Ovary (tissue), 9 donors: Measurements from ENCODE around the gene THSD4. TPM values are rescaled to one million over a fixed set of nuclear protein-coding genes. Genes with fewer than 3 reads are reported as not detected.

Source experiments
- DNase-seq, 5 donors: peaks; one replicate each; pipeline ENCODE4 v3.0.0-alpha.2; 2019 to 2020
- H3K27ac ChIP-seq, 2 donors: fragments of 200-600 bp; one replicate each; pipeline versions ENCODE4 v1.5.1 to v1.8.0; 2019 to 2022
- H3K27me3 ChIP-seq: fragments of 200-600 bp; one replicate; pipeline ENCODE4 v1.8.0; 2022
- H3K36me3 ChIP-seq: fragments of 200-600 bp; sonication (generic); one replicate; pipeline ENCODE4 v1.5.1; 2019
- H3K4me1 ChIP-seq: one replicate; pipeline ENCODE4 v1.8.1; 2013; ENCODE audit warnings: mild to moderate bottlenecking, moderate library complexity; ENCODE audit not compliant: insufficient read depth
- H3K4me3 ChIP-seq: fragments of 200-600 bp; sonication (generic); one replicate; pipeline ENCODE4 v1.5.1; 2017
- H3K9me3 ChIP-seq, 2 donors: fragments of 200-600 bp in 1 of 2; sonication (generic) in 1 of 2; one replicate each; pipeline versions ENCODE4 v1.5.1 to v1.8.1; 2013 to 2019; ENCODE audit warnings: mild to moderate bottlenecking in 1 of 2, moderate library complexity in 1 of 2
- CTCF ChIP-seq, 3 donors: fragments of 450-650 bp in 2 of 3; fragments of 200-600 bp in 1 of 3; IDR thresholded peaks; one replicate each; pipeline versions ENCODE4 v1.5.1 to v1.8.0; 2016 to 2022; ENCODE audit warnings: antibody characterized with exemption in 3 of 3, mild to moderate bottlenecking in 1 of 3
- EP300 ChIP-seq: sonication (generic); formaldehyde crosslinking; IDR thresholded peaks from one replicate; pipeline ENCODE4 v1.6.1; 2017; ENCODE audit warnings: antibody characterized with exemption
- POLR2A ChIP-seq: fragments of 450-650 bp; IDR thresholded peaks from one replicate; pipeline ENCODE4 v1.6.1; 2017; ENCODE audit warnings: antibody characterized with exemption, mild to moderate bottlenecking, moderate library complexity
- WGBS, 3 donors: extraction: QIAGEN DNeasy Blood & Tissue Kit in 1 of 3; methylation state at CpG; one replicate each; pipeline versions ENCODE4 v1.1.5 to v1.1.7; 2013 to 2017; 5-methylcytosine and 5-hydroxymethylcytosine counted together
- intact Hi-C, 4 donors: fragments of 100-400 bp; cut with DNase I; formaldehyde crosslinking; loops; one replicate each; pipeline versions ENCODE4 v1.11.0 to v1.15.1; 2022 to 2023
- polyA plus RNA-seq, 2 donors: library from polyadenylated mRNA; stranded (reverse); fragments of 200-250 nt in 1 of 2; fragments of 350-450 nt in 1 of 2; fragmentation: Illumina TruSeq in 1 of 2; extraction: RNeasy Lipid Tissue Mini Kit (QIAGEN cat#74804) in 1 of 2; gene quantifications; one replicate each; pipeline ENCODE4 v1.2.3, GENCODE V29; 2013 to 2014
- total RNA-seq, 7 donors: library from RNA; depleted of rRNA in 2 of 7; stranded (reverse); fragments of >200 nt in 2 of 7; fragmentation: NEBNext Ultra II Directional in 3 of 7; extraction: Animal tissue kit (Norgen Biotek cat#: 25700) in 3 of 7; gene quantifications; one replicate each; pipeline versions ENCODE4 v1.1.0 to v1.2.4, GENCODE V29; 2016 to 2023
- donor health status: DM: no; HTN: no; CAD: no; lungs with moderate emphysema.
- donor health status: DM: no; HTN: no; CAD: no.
- donor health status: Bipolar disorder and iron deficiency.
- donor health status: DM: yes; HTN: yes; CAD: no.
- donor health status: DM: no; HTN: no; CAD: no.
- donor health status: DM: yes; HTN: yes; CAD: no.

The THSD4 gene
- total and polyA plus RNA-seq, 9 donors: 3.2 to 53.4 (median 13.5) TPM

- Histone ChIP-seq H3K36me3 (no peaks in the 10 kb centered on the region), H3K27ac (peak overlapping the region in 1 of 2 donors; percentile 41), H3K4me3 (no peak overlapping the region), H3K27me3 (no peaks in the 10 kb centered on the region), H3K9me3 (no peaks in the 10 kb centered on the region), H3K4me1 (peaks cover 5% of the 10 kb centered on the region)
- no peak for TF ChIP-seq CTCF (IDR thresholded peaks at IDR 0.05)
- no peak for TF ChIP-seq EP300
- TF ChIP-seq POLR2A: no peak
- 16 to 18% (median 18%) methylated on average over 4 of the region's 4 CpGs for WGBS, 3 donors
- DNase-seq: peak; percentile 22 to 69 (median 37)
- intact Hi-C loops: no loop called here
Measured at GRCh38 chr15:71596672-71597071, 481.4 kb downstream of the THSD4 start.

- H3K4me3 ChIP-seq: no peak overlapping the region
- H3K27ac ChIP-seq: peak overlapping the region in 1 of 2 donors; percentile 41
- peaks cover 5% of the 10 kb centered on the region for H3K4me1 ChIP-seq
- no peak for DNase-seq
- WGBS, 3 donors: 38 to 46% (median 39%) methylated on average over 3 of the region's 3 CpGs
- TF ChIP-seq POLR2A (no peak), CTCF (IDR thresholded peaks at IDR 0.05) (no peak), EP300 (no peak)
- H3K9me3 ChIP-seq: no peaks in the 10 kb centered on the region
- no peaks in the 10 kb centered on the region for H3K27me3 ChIP-seq
- H3K36me3 ChIP-seq: no peaks in the 10 kb centered on the region
- intact Hi-C loops: no loop called here
Measured at GRCh38 chr15:71597126-71597525, 481.9 kb downstream of the THSD4 start.

- TF ChIP-seq POLR2A: no peak
- TF ChIP-seq EP300: no peak
- TF ChIP-seq CTCF (IDR thresholded peaks at IDR 0.05): no peak
- WGBS, 3 donors: 86 to 95% (median 90%) methylated on average over 8 of the region's 8 CpGs
- Histone ChIP-seq H3K4me3 (no peak overlapping the region), H3K36me3 (no peaks in the 10 kb centered on the region), H3K27me3 (no peaks in the 10 kb centered on the region), H3K9me3 (no peaks in the 10 kb centered on the region), H3K4me1 (peaks cover 5% of the 10 kb centered on the region), H3K27ac (peak overlapping the region in 1 of 2 donors; percentile 41)
- intact Hi-C loops: no loop called here
- DNase-seq: no peak
Measured at GRCh38 chr15:71597637-71598036, 482.4 kb downstream of the THSD4 start.

- 88 to 96% (median 96%) methylated on average over 6 of the region's 6 CpGs for WGBS, 3 donors
- no peak for TF ChIP-seq POLR2A
- no peak for TF ChIP-seq EP300
- no peak for TF ChIP-seq CTCF (IDR thresholded peaks at IDR 0.05)
- H3K27me3 ChIP-seq: no peaks in the 10 kb centered on the region
- intact Hi-C loops: no loop called here
- peaks cover 5% of the 10 kb centered on the region for H3K4me1 ChIP-seq
- no peaks in the 10 kb centered on the region for H3K36me3 ChIP-seq
- DNase-seq: no peak
- H3K9me3 ChIP-seq: no peaks in the 10 kb centered on the region
- no peak overlapping the region for H3K4me3 ChIP-seq
- H3K27ac ChIP-seq: no peak overlapping the region
Measured at GRCh38 chr15:71598741-71599140, 483.5 kb downstream of the THSD4 start.
